HL-60 (cell line): Measurements from ENCODE around the gene HOXD8.

Experiments
- DNase-seq, 2 experiments: peaks; one replicate each; pipeline ENCODE4 v3.0.0-alpha.2; 2010 to 2020; ENCODE audit warnings: low read depth in 1 of 2, low spot score in 1 of 2
- H3K27ac ChIP-seq: fragments of 250-450 bp; sonication (Bioruptor Pico); replicated peaks from 2 replicates; pipeline ENCODE4 v1.5.1; 2020; ENCODE audit warnings: mild to moderate bottlenecking, moderate library complexity
- H3K27me3 ChIP-seq: fragments of 250-450 bp; sonication (Bioruptor Pico); 2 replicates; pipeline ENCODE4 v1.5.1; 2021; ENCODE audit warnings: mild to moderate bottlenecking, moderate library complexity; ENCODE audit not compliant: insufficient read depth, poor library complexity, severe bottlenecking
- H3K4me3 ChIP-seq: replicated peaks from 2 replicates; pipeline ENCODE4 v1.5.1; 2011; ENCODE audit warnings: mild to moderate bottlenecking, control low read depth, low read length; ENCODE audit not compliant: insufficient read depth
- GABPA ChIP-seq: IDR thresholded peaks from 2 replicates; pipeline ENCODE4 v1.6.1; 2012; ENCODE audit warnings: low read depth
- POLR2AphosphoS5 ChIP-seq: IDR thresholded peaks from 2 replicates; pipeline ENCODE4 v1.6.1; 2012; ENCODE audit warnings: low read depth
- SPI1 ChIP-seq: IDR thresholded peaks from 2 replicates; pipeline ENCODE4 v1.6.1; 2012; ENCODE audit warnings: low read depth, mild to moderate bottlenecking, borderline replicate concordance
- TF ChIP-seq, protein P1 (sequence below): IDR thresholded peaks from one replicate; pipeline ENCODE4 v1.5.1; 2011; ENCODE audit warnings: low read length, control low read depth, inconsistent platforms; ENCODE audit not compliant: insufficient read depth
- TF ChIP-seq, protein P2 (sequence below): IDR thresholded peaks from 2 replicates; pipeline ENCODE4 v1.6.1; 2012; ENCODE audit warnings: low read depth; ENCODE audit not compliant: insufficient replicate concordance

Gene HOXD8

DNA sequence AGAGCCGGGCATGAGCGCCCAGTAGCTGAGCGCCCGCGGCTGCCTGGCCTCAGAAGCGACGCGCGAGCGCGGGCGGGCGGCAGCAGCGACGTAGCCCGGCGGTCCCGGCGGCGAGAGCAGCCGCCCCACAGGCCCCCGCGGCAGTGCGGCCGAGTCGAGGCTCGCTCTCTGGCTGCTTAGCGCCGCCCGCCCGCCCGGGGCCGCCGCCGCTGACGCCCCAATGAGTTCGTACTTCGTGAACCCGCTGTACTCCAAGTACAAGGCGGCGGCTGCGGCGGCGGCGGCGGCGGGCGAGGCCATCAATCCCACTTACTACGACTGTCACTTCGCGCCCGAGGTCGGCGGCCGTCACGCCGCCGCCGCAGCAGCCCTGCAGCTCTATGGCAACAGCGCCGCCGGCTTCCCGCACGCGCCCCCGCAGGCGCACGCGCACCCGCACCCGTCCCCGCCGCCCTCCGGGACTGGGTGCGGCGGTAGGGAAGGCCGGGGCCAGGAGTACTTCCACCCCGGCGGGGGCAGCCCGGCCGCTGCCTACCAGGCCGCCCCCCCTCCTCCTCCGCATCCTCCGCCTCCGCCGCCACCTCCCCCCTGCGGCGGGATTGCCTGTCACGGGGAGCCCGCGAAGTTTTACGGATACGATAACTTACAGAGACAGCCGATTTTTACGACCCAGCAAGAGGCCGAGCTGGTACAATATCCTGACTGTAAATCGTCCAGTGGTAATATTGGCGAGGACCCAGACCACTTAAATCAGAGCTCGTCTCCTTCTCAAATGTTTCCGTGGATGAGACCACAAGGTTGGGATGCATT, 847 bp downstream of the HOXD8 start:
- no peak overlapping the region for H3K27ac ChIP-seq
- H3K4me3 ChIP-seq, result 0 out of 2 replicates have a peak overlapping the region, but pooled peaks have one; percentile 14
- TF ChIP-seq, protein P1, sequence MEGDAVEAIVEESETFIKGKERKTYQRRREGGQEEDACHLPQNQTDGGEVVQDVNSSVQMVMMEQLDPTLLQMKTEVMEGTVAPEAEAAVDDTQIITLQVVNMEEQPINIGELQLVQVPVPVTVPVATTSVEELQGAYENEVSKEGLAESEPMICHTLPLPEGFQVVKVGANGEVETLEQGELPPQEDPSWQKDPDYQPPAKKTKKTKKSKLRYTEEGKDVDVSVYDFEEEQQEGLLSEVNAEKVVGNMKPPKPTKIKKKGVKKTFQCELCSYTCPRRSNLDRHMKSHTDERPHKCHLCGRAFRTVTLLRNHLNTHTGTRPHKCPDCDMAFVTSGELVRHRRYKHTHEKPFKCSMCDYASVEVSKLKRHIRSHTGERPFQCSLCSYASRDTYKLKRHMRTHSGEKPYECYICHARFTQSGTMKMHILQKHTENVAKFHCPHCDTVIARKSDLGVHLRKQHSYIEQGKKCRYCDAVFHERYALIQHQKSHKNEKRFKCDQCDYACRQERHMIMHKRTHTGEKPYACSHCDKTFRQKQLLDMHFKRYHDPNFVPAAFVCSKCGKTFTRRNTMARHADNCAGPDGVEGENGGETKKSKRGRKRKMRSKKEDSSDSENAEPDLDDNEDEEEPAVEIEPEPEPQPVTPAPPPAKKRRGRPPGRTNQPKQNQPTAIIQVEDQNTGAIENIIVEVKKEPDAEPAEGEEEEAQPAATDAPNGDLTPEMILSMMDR, result no peak
- TF ChIP-seq POLR2AphosphoS5 (no peak), GABPA (no peak), SPI1 (no peak)
- TF ChIP-seq, protein P2, sequence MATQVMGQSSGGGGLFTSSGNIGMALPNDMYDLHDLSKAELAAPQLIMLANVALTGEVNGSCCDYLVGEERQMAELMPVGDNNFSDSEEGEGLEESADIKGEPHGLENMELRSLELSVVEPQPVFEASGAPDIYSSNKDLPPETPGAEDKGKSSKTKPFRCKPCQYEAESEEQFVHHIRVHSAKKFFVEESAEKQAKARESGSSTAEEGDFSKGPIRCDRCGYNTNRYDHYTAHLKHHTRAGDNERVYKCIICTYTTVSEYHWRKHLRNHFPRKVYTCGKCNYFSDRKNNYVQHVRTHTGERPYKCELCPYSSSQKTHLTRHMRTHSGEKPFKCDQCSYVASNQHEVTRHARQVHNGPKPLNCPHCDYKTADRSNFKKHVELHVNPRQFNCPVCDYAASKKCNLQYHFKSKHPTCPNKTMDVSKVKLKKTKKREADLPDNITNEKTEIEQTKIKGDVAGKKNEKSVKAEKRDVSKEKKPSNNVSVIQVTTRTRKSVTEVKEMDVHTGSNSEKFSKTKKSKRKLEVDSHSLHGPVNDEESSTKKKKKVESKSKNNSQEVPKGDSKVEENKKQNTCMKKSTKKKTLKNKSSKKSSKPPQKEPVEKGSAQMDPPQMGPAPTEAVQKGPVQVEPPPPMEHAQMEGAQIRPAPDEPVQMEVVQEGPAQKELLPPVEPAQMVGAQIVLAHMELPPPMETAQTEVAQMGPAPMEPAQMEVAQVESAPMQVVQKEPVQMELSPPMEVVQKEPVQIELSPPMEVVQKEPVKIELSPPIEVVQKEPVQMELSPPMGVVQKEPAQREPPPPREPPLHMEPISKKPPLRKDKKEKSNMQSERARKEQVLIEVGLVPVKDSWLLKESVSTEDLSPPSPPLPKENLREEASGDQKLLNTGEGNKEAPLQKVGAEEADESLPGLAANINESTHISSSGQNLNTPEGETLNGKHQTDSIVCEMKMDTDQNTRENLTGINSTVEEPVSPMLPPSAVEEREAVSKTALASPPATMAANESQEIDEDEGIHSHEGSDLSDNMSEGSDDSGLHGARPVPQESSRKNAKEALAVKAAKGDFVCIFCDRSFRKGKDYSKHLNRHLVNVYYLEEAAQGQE, result no peak
- DNase-seq, result no peak
- H3K27me3 ChIP-seq, result peaks cover 83% of the 10 kb centered on the region

DNA sequence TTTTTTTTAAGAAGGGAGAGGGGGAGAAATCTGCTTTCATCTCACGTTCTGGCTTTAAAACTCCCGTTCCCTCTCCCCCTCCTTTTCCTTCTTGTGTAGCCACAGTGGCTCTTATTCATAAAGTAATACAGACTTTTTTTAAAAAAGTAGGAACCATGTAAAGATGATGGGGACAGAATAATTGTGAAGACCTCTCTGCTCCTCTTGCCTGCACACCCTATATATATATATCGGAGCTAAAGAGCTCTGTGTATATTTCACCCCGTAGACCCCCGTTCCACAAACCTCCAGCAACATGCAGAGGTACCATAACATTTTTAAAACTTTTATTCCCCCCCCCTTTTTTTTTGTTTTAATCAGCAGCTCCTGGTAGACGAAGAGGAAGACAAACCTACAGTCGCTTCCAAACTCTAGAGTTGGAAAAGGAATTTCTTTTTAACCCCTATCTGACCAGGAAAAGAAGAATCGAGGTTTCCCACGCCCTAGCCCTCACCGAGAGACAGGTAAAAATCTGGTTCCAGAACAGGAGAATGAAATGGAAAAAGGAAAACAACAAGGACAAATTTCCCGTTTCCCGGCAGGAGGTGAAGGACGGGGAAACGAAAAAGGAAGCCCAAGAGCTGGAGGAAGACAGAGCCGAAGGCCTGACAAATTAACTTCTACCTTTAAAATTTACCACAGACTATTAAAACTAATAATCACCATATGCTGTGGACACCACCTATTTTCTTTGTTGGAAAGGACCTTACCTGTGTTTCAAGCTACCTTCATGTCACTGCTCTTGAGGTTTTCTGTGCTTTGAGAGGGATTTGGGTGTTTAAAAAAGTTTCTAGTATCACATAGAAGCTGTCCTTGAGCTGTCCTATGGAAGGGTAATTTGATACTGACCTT, 1.7 kb downstream of the HOXD8 start:
- DNase-seq, result no peak
- Histone ChIP-seq H3K4me3 (no peak overlapping the region), H3K27ac (no peak overlapping the region), H3K27me3 (peaks cover 83% of the 10 kb centered on the region)
- TF ChIP-seq, protein P2, result no peak
- TF ChIP-seq GABPA (no peak), SPI1 (no peak), POLR2AphosphoS5 (no peak)
- TF ChIP-seq, protein P1, result no peak

DNA sequence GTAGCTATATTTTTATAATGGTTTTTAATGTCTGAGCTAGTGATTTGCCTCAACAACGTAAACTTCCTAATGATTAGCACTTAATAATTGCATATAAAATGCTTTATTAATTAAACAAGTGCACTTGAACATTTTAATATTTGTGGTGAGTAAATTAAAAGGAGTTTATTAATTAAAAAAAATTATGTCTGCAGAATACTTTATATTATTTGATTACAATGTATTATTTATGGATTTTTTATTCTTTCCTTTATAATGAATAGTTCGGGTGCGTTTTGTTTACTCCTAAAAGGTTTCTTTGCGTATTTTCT, 2.3 kb downstream of the HOXD8 start:
- Histone ChIP-seq H3K4me3 (no peak overlapping the region), H3K27ac (no peak overlapping the region), H3K27me3 (peaks cover 81% of the 10 kb centered on the region)
- DNase-seq, result no peak
- TF ChIP-seq GABPA (no peak), SPI1 (no peak), POLR2AphosphoS5 (no peak)
- TF ChIP-seq, protein P2, result no peak
- TF ChIP-seq, protein P1, result no peak
